DMS114 treated with DMSO at 0.1 percent for 48 hours (cell line): ENCODE data around the gene FGF3.

ENCODE experiments used
- DNase-seq: peaks from one replicate; lab custom pipeline; 2025; ENCODE audit not compliant: unreplicated experiment; lab: John Stamatoyannopoulos, UW

The FGF3 gene

DNA sequence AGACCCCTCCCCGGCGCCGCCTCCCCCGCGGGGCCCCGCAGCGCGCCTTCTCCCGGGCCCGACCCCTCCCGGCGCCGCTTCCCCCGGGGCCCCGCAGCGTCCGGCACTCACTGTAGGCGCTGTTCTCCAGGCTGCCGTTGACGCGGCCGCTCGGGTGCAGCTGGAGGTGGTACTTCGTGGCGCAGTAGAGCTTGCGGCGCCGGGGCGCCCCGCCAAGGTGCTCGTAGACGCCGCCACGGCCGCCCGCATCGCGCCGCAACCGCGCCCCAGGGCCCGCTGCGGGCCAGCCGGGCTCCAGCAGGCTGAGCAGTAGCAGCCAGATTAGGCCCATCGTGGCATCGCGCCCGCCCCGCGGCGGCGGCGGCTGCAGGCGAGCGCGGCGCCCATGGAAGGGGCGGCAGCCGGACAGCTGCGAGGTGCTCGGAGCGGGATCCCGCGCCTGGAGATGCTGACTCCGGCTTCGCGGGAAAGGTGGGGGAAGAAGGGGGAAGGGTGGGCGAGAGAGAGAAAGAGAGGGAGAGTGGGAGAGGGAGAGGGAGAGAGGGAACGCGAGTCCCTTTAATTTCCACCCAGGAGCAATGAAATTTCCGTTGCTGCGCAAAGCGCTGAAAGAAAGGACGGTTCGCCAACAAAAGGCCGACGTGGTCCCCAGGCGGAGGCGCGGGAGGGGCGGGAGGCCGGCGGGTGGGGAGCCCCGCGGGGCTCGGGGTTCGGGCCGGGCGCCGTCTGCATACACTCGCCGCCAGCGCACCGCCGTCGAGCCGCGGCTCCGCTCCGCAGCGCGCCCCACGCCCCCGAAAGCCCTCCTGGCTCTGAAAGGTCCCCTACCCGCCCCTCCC is at the start of gene FGF3:
TSS of gene FGF3 (minus strand) at position 814 of the 839 bp plus-strand sequence. CDS start at position 331, 483 bp downstream.
- DNase-seq: no peak

DNA sequence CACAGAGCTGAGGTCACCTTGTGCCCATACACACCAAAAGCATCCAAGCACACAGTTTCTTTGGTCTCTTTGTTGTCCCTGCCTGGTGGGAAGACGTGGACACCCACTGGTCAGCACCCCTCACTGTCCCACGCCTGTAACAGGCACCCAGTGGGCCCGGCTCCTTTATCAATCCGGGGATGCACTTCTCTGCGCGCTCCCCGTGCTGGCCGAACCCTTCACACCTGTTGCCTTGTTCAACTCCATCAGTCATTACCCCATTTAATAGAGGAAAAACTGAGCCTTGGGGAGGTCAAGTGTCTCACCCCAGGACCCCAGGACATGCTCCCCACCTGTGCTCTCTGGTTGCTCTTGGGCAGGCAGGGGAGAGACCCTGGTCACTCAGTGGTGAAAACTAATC is 49.7 kb upstream of the FGF3 start:
- no peak for DNase-seq

DNA sequence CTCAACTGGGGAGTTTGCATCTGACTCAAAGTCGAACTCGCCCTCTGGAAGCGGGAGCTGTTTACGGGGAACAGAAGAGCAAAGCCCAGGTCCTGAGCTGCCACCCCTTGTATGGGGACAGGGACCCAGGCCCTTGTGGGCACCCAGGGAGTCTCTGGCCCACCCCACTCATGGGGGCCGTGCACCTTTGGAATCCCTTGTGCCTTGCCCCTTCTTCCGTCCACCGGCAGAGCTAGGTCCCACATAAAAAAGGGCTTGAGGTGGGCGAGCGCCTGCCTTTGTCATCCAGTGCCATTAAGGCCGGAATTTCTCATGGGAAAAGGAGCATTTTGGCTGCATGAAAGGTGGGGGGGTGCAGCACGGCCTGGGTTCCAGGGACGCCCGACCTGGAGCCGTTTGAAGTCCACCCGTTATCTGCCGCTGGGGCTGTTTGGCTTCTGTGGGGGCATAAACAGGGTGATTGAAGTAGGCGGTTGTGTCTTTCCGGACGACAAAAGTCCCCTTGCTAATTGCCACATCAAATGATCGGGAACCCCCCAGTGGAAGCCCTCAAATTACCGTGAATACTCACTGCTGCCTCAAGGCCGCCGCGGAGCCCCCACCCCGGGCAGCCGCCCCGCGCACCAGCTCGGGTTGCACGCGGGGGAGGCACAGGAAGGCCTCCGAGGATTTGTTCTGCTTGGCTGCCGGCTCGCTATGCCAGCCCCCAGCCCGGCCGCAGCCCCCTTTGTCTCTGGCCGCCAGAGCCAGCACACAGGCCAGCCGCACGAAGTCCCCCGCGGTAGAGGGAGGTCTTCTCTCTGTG is 49.0 kb upstream of the FGF3 start:
- no peak for DNase-seq

DNA sequence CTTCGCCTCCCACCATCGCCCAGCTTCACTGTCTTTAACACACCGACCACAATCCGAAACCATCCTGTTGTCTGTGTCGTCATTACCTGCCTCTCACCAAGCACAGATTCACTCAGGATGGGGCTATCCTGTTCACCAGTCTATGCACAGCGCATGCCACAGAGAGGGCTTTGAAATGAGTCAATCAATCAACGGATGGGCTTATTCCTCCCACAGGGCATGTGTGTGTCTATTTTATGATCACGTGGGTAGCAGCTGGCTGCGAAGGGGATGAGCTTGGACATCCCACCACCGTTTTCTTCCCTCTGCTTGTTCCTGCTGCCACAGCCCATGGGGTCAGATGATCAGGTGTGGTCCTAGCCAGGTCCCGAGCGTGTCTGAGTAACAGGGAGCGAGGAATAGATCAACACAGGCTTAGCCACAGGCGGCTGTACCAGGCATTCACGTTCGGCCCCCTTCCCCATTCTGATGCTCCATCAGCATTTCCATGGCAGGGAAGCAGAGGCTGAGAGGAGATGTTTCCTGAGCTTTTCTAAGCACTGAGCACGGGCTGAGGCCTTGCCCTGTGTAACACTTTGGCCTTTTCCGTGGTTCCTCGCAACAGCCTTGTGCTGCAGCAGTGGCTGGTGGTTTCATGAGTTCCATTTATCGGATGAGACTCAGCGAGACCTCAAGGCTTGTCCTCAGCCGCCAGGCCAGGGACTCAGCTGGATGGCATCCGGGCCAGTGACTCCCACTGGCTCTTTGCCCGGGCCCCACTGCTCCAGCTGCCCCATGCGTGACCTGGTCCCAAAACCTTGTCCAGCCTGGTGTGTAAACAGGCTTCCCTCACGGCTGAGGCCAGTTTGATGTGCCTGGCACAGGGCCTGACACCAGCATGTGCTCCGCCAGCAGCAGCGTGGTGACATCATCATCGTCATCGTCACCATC is 48.1 kb upstream of the FGF3 start:
- no peak for DNase-seq

DNA sequence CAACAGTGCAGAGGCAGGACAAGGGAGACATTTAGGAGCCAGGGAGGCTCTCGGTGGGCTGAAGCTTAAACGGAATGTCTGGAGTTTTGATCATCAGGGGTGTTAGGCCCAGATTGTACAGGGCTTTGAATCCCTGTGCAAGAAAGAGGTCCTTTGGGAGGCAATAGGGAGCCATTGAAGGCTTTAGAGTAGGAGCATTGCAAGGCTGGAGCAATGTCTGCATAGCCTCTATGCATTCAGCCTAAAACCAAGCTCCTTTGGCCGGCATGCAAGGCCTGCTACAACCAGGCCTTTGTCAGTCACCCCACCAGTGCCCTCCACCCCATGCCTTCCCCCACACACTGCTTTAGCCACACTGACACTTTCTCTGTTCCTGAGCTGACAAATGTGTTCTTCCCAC is 47.4 kb upstream of the FGF3 start:
- DNase-seq: no peak

DNA sequence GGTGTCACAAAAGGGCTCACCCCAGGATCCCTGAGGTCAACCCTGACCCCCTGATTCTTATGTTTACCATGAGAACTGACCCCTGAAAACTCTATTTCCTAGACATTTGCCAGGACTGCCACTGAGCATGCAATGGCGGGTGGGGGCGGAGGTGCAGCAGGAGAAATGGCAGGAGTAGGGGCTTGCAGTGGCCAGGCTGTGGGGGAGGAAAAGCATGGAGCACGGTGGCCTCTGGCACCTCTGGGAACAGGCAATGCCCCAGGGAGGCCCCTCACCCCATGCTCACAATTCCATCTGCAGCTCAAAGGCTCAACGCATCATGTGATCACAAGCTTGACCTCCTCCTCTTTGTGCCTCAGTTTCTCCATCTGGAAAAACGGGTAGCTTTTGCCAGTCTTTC is 46.5 kb upstream of the FGF3 start:
- DNase-seq: no peak

DNA sequence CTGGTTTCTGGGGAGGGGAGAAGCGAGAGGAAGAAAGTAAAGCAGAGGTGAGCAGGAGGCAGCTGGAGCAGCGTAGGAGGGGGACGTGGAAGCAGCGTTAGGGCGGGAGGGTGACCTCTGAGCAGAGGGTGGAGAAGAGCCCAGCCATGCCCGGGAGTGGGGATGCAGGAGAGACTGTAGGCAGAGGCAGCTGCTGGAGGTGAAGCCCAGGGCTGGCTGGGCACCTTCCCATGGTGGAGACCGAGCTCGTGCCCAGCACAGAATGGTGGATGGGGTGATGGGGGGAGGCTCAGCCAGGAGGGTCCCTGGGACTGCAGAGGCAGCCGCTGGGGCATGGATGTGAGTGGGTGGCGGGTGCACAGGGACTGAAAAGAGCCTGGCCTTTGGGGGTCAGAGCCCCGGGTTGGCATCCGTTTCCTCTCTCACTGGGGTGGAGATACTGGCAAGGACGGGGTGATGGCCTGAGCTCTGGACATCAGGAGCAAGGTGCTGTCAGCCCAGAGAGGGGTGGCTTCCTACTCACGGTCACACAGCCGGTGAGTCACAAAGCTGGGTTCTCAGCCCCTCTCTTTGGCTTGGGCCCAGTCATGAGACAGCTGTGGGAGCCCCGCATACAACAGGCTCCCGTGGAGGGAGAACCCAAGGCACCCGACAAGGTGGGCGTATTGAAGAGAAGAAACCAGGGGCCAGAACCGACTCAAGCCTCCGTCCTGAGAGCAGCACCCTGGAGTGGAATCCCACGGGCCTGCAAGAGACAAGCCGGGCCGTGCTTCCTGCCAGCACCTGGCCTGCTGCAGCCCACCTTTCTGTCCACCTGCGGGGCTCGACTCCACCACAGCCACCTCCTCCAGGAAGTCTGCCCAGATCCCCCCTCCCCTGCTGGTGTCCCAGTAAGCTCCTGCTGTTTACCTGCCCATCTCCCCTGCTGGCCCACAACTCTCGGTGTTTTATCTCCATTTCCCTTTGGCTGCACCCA is 45.8 kb upstream of the FGF3 start:
- no peak for DNase-seq

DNA sequence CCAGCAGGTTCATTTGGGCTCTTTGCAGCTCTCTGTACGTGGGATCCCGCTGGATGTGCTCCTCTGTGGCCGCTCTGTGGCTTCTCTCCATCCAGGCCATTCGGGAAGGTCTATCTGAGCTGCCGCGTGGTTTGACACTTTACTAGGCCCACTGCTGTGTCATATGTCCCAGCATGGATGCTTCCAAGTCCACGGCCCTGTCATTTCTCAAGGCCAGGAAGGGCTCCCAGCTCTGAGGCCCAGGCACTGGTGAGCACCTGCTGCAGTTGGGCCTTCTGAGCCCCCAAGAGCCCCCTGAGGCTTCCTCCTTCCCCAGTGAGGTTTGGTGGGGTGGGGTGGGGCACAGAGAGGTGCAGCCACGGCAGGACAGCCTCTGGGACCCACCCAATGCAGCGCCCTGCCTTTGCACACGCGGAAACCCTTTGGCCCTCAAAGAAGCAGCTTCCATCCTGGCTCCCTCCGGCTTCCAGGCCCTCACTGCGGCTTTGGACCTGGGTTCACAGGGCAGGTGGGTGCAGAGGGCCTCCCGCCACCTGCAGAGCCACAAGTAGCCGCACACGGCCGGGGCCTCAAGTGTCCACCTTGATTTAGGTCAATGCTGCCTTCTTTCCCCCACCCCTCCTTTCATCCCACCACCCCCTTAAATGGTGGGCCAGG is 44.5 kb upstream of the FGF3 start:
- no peak for DNase-seq

DNA sequence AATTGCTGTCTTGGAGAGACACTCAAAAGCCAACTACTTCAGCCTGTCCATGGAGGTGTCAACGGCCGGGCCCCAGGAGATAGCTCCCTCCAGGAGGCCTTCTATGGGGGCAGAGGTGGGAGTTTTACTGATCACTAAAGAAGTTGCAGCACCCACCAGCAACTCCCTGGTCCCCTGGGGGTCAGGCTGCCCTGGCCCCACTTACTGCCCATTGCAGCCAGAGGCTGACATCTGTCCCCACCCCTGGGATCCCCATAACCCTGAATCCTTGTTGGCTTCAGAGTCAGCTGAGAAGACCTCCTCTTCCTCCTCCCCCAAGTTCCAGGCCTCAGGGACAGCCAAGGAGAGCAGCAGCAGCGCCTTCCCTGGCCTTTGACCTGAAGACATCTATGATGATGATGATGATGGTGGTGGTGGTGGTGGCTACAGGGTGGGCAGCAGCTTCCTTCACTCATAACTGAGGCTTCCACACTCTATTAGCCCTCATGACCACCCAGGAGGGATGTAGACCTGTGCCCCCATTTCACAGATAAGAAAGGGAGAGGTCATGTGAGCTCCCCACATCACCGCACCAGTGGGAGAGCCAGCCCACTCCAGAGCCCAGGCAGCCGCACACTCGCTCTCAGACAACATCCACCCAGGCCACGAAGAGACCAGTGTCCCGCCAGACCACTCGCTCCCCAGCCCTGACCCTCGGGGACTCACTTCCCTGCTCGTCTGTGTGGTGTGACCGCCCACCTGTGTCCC is 43.8 kb upstream of the FGF3 start:
- DNase-seq: no peak

DNA sequence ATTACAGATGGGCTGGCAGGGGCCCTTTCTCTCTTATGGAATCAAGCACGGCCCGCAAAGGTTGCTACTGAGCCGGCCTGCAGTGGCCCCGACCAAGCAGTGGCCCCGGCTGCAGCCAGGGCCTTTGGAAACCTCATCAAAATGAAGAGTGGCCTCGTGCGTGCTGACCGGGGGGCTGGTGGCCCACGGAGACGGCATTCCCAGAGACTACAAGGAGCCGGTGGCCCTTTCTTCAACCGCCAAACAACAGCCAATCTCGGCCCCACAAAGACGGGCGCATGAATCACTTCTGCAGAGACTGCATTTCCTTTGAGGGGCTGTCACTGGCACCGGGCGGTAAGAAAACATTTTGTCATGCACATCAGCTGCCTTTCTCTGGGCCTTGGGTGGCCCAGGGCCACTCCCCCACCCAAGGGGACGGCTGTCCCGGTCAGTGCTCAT is 43.1 kb upstream of the FGF3 start:
- DNase-seq: no peak

DNA sequence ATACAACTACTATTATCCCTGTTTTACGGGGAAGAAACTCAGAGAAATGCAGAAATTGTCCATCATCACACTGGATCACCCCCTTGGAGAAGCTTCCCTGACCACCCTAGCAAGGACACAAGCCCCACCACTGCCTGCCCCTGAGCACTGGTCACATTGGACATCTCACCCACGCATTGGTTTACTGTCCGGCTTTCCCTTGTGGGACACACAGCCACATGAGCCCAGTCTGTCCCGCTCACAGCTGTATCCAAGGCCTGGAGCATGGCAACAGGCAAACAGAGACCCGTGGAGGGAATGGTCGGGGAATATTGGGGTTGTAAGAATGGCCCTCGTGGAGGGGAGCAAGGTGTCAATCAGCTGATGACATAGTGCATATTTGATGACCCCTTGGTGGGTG is 42.7 kb upstream of the FGF3 start:
- DNase-seq: no peak

DNA sequence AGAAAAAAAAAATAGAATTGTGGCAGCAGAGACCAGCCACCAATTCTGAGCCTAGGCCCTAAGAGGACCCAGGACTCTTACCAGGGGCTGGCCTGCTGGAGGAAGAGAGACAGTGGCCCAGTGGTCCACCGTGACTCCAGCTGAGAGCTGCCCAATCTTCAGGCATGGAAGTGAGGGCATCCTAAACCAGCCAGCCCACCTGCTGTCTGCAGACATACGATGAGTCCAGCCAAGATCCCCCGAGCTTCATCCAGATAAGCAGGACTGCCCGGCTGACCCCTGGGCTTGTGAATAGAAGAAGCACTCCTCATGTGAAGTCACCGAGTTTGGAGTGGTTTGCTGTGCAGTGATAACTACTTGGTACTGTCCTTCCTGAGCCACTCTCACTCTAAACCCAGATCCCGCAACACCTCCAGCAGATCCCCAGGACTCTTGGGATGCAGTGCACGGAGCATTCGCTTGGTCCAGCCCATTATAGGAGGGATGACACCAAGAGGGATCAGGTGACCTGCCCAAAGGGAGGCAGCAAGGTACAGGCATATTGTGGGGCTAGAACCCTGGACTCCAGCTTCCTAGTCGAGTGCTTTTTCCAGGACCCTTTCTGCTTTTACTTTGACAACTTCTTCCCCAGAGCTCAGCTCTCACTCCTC is 41.7 kb upstream of the FGF3 start:
- no peak for DNase-seq

DNA sequence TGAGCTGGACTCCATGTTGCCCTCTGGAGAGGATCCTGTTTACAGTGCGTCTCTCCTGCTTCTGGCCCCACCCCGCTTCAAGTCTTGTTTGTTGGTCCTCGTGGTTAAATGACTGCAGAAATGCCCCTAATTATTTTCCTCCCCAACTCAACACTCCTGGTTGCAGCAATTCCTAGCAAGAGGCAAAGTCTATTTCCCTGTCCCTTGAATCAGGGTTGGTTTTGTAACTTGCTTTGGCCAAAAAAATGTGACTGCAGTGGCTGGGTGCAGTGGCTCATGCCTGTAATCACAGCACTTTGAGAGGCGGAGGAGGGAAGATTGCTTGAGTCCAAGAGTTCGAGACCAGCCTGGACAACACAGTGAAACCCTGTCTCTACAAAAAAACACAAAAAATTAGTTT is 41.0 kb upstream of the FGF3 start:
- no peak for DNase-seq

DNA sequence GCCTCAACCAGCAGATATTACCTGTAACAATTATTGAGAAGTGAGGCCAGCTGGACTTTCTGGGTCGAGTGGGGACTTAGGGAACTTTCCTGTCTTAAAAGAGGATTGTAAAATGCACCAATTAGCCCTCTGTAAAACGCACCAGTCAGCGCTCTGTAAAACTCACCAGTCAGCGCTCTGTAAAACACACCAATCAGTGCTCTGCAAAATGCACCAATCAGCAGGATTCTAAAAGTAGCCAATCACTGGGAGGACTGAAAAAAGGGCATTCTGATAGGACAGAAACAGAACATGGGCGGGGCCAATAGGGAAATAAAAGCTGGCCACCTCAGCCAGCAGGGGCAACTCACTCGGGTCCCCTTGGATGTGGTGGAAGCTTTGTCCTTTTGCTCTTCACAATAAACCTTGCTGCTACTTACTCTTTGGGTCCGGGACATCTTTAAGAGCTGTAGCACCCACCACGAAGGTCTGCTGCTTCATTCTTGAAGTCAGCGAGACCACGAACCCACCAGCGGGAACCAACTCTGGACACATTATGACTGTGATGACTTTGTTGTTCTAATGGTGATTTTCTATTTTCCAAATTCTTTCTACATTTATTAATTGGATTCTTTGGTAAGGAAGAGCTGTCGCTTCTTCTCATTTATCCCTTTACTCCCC is 40.2 kb upstream of the FGF3 start:
- no peak for DNase-seq

DNA sequence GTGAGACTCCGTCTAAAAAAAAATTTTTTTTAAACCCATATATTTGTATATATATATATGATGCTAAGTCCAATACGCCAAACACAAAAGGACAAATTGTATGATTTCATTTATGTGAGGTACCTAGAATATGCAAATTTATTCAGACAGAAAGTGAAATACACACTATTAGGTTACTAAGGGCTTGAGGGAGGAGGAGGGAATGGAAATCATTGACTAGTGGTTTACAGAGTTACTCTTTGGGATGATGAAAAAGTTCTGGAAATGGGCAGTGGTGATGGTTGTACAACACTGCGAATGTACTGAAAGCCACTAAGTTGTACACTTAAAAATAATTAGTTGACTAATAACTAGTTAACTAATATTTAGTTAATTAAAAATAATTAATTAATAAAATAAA is 36.2 kb upstream of the FGF3 start:
- DNase-seq: no peak

DNA sequence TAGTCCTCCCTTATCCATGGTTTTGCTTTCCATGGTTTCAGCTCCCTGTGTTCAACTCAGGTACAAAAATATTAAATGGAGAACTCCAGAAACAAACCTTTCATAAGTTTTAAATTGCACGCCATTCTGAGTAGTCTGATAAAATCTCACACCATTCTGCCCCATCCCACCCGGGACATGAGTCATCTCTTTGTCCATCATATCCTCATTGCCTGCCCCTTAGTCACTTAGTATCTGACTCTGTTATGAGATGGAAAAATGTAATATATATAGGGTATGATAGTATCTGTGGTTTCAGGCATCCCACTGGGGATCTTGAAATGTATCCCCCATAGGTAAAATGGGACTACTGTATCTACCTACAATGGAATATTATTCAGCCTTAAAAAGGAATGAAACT is 35.5 kb upstream of the FGF3 start:
- DNase-seq: no peak

DNA sequence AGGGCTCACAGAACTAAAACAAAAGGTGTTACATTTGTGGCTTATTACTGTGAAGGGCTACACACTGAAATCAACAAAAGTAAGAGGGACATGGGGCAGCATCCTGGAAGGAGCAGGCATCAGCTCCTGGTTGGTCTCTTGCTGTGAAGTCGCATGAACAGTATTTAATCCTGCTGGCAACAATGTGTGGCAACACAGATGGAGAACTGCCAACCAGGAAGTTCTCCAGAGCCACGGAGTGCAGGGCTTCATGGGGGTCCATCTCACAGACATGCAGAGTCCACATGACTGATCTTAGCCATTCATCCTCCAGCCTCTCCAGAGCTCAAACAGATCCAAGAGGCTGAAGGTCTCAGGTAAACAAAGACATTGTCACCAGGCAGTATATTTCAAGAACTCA is 32.8 kb upstream of the FGF3 start:
- DNase-seq: no peak

DNA sequence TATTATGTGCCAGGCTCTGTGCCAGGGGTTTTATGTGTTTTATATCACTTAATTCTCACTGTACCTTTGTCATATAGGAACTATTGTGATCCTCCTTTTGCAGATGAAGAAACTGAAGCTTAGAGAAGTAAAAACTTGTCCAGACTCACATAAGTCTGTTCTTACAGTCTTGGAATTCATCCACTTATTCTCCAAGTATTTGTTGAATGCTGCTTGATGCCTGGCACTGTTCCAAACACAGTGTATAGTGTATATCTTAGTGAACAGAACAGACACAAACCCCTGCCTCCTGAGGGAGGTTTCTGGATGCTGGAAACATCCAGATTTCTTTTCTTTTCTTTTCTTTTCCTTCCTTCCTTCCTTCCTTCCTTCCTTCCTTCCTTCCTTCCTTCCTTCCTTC is 29.0 kb upstream of the FGF3 start:
- DNase-seq: no peak
